Activated naive CD4-positive, alpha-beta T cell treated with anti-CD3 and anti-CD28 coated beads for 36 hours (primary cell): ENCODE results near the gene ADAMTS3. TPM values are rescaled to one million over a fixed set of nuclear protein-coding genes. Genes with fewer than 3 reads are reported as not detected.
"Not testable (repeated sequence)": the region's sequence is repeated elsewhere in the genome, so short reads cannot be mapped to it uniquely, and the experiment has no call there.

Source experiments
- CTCF ChIA-PET: fragments of 350-600 bp; sonication (Branson Sonifier 250); formaldehyde crosslinking; loops from one replicate; lab custom pipeline; 2021; ENCODE audit warnings: antibody characterized with exemption; lab: Charles Lee
- DNase-seq: peaks from one replicate; pipeline ENCODE4 v3.0.0-alpha.2; 2020
- H3K27ac Mint-ChIP-seq: one replicate; pipeline ENCODE4 v1.8.0; 2021; ENCODE audit warnings: mild to moderate bottlenecking, mixed read lengths
- H3K27me3 Mint-ChIP-seq: one replicate; pipeline ENCODE4 v1.8.0; 2021; ENCODE audit warnings: low read depth, mixed read lengths
- H3K36me3 Mint-ChIP-seq: one replicate; pipeline ENCODE4 v1.8.0; 2021; ENCODE audit warnings: low read depth, mixed read lengths
- H3K4me1 Mint-ChIP-seq: one replicate; pipeline ENCODE4 v1.8.0; 2021; ENCODE audit warnings: low read depth, mixed read lengths
- H3K4me3 Mint-ChIP-seq: one replicate; pipeline ENCODE4 v1.8.0; 2021; ENCODE audit warnings: mild to moderate bottlenecking, moderate library complexity, mixed read lengths
- H3K9me3 Mint-ChIP-seq: one replicate; pipeline ENCODE4 v1.8.0; 2021; ENCODE audit warnings: mixed read lengths
- intact Hi-C: fragments of 100-400 bp; cut with micrococcal nuclease; formaldehyde crosslinking; loops from one replicate; pipeline ENCODE4 v1.15.1; 2023
- total RNA-seq, 2 experiments: library from RNA; stranded (reverse); gene quantifications; one replicate each; pipeline ENCODE4 v1.2.3, GENCODE V29; 2021

The ADAMTS3 gene
- total RNA-seq, 2 experiments from 2014 or later, result not detected

GRCh38 chr4:72448231-72448630, 120.8 kb downstream of the ADAMTS3 start:
- Mint-ChIP-seq H3K4me1 (no peaks in the 10 kb centered on the region), H3K36me3 (no peaks in the 10 kb centered on the region), H3K27ac (no peak overlapping the region), H3K4me3 (no peak overlapping the region), H3K9me3 (no peaks in the 10 kb centered on the region), H3K27me3 (no peaks in the 10 kb centered on the region)
- CTCF ChIA-PET, result no interaction called here
- no peak for DNase-seq
- intact Hi-C loops, result no loop called here

GRCh38 chr4:72446353-72447055, 122.5 kb downstream of the ADAMTS3 start:
- DNase-seq, result no peak
- intact Hi-C loops, result no loop called here
- H3K4me1 Mint-ChIP-seq, result no peaks in the 10 kb centered on the region
- H3K9me3 Mint-ChIP-seq, result no peaks in the 10 kb centered on the region
- H3K36me3 Mint-ChIP-seq, result no peaks in the 10 kb centered on the region
- H3K27me3 Mint-ChIP-seq, result no peaks in the 10 kb centered on the region
- H3K27ac Mint-ChIP-seq, result no peak overlapping the region
- CTCF ChIA-PET, result no interaction called here
- H3K4me3 Mint-ChIP-seq, result no peak overlapping the region

GRCh38 chr4:72444092-72444491, 124.9 kb downstream of the ADAMTS3 start:
- H3K36me3 Mint-ChIP-seq, result no peaks in the 10 kb centered on the region
- DNase-seq, result no peak
- H3K4me1 Mint-ChIP-seq, result no peaks in the 10 kb centered on the region
- H3K4me3 Mint-ChIP-seq, result no peak overlapping the region
- H3K27ac Mint-ChIP-seq, result no peak overlapping the region
- intact Hi-C loops, result no loop called here
- no peaks in the 10 kb centered on the region for H3K9me3 Mint-ChIP-seq
- CTCF ChIA-PET, result no interaction called here
- no peaks in the 10 kb centered on the region for H3K27me3 Mint-ChIP-seq

- intact Hi-C loops, result no loop called here
- H3K27me3 Mint-ChIP-seq, result no peaks in the 10 kb centered on the region
- no peak for DNase-seq
- no peaks in the 10 kb centered on the region for H3K4me1 Mint-ChIP-seq
- CTCF ChIA-PET, result no interaction called here
- peaks cover 1% of the 10 kb centered on the region for H3K9me3 Mint-ChIP-seq
- H3K4me3 Mint-ChIP-seq, result no peak overlapping the region
- H3K27ac Mint-ChIP-seq, result no peak overlapping the region
- no peaks in the 10 kb centered on the region for H3K36me3 Mint-ChIP-seq
Observed at GRCh38 chr4:72442715-72443114, 126.3 kb downstream of the ADAMTS3 start.

GRCh38 chr4:72442147-72442546, 126.9 kb downstream of the ADAMTS3 start:
- DNase-seq, result no peak
- no peaks in the 10 kb centered on the region for H3K27me3 Mint-ChIP-seq
- H3K27ac Mint-ChIP-seq, result no peak overlapping the region
- H3K4me1 Mint-ChIP-seq, result no peaks in the 10 kb centered on the region
- H3K9me3 Mint-ChIP-seq, result peaks cover 1% of the 10 kb centered on the region
- CTCF ChIA-PET, result interaction anchor here (0.6 kb wide), 1 partner anchor 20 kb away, joined by 3 read pairs; no protein-coding TSS in a partner anchor
- intact Hi-C loops, result no loop called here
- no peaks in the 10 kb centered on the region for H3K36me3 Mint-ChIP-seq
- H3K4me3 Mint-ChIP-seq, result no peak overlapping the region

GRCh38 chr4:72440386-72440785, 128.6 kb downstream of the ADAMTS3 start:
- Mint-ChIP-seq H3K4me3 (no peak overlapping the region), H3K27ac (no peak overlapping the region), H3K9me3 (peaks cover 1% of the 10 kb centered on the region), H3K36me3 (no peaks in the 10 kb centered on the region), H3K4me1 (no peaks in the 10 kb centered on the region), H3K27me3 (no peaks in the 10 kb centered on the region)
- intact Hi-C loops, result no loop called here
- CTCF ChIA-PET, result interaction anchor here (0.7 kb wide), 1 partner anchor 97 kb away, joined by 3 read pairs; no protein-coding TSS in a partner anchor
- DNase-seq, result no peak

- Mint-ChIP-seq H3K9me3 (peaks cover 1% of the 10 kb centered on the region), H3K27me3 (no peaks in the 10 kb centered on the region), H3K4me3 (no peak overlapping the region), H3K36me3 (no peaks in the 10 kb centered on the region), H3K4me1 (no peaks in the 10 kb centered on the region), H3K27ac (no peak overlapping the region)
- no peak for DNase-seq
- intact Hi-C loops, result no loop called here
- CTCF ChIA-PET, result interaction anchor here (0.6 kb wide), 1 partner anchor 39 kb away, joined by 5 read pairs; no protein-coding TSS in a partner anchor
Observed at GRCh38 chr4:72432975-72433374, 136.0 kb downstream of the ADAMTS3 start.

- CTCF ChIA-PET, result no interaction called here
- Mint-ChIP-seq H3K9me3 (no peaks in the 10 kb centered on the region), H3K4me3 (no peak overlapping the region), H3K36me3 (no peaks in the 10 kb centered on the region), H3K27ac (no peak overlapping the region), H3K27me3 (no peaks in the 10 kb centered on the region), H3K4me1 (no peaks in the 10 kb centered on the region)
- intact Hi-C loops, result no loop called here
- DNase-seq, result no peak
Observed at GRCh38 chr4:72432282-72432681, 136.7 kb downstream of the ADAMTS3 start.

GRCh38 chr4:72430988-72431387, 138.0 kb downstream of the ADAMTS3 start:
- intact Hi-C loops, result no loop called here
- H3K9me3 Mint-ChIP-seq, result no peaks in the 10 kb centered on the region
- H3K36me3 Mint-ChIP-seq, result no peaks in the 10 kb centered on the region
- CTCF ChIA-PET, result no interaction called here
- H3K27me3 Mint-ChIP-seq, result no peaks in the 10 kb centered on the region
- no peak overlapping the region for H3K4me3 Mint-ChIP-seq
- no peak for DNase-seq
- no peaks in the 10 kb centered on the region for H3K4me1 Mint-ChIP-seq
- no peak overlapping the region for H3K27ac Mint-ChIP-seq

GRCh38 chr4:72430050-72430449, 139.0 kb downstream of the ADAMTS3 start:
- Mint-ChIP-seq H3K9me3 (no peaks in the 10 kb centered on the region), H3K27me3 (no peaks in the 10 kb centered on the region), H3K36me3 (no peaks in the 10 kb centered on the region), H3K4me1 (no peaks in the 10 kb centered on the region), H3K4me3 (no peak overlapping the region), H3K27ac (no peak overlapping the region)
- intact Hi-C loops, result no loop called here
- CTCF ChIA-PET, result no interaction called here
- DNase-seq, result no peak

- Mint-ChIP-seq H3K36me3 (no peaks in the 10 kb centered on the region), H3K9me3 (no peaks in the 10 kb centered on the region), H3K4me3 (no peak overlapping the region), H3K27me3 (no peaks in the 10 kb centered on the region), H3K27ac (no peak overlapping the region), H3K4me1 (no peaks in the 10 kb centered on the region)
- intact Hi-C loops, result no loop called here
- CTCF ChIA-PET, result no interaction called here
- no peak for DNase-seq
Observed at GRCh38 chr4:72429397-72429889, 139.6 kb downstream of the ADAMTS3 start.

GRCh38 chr4:72427057-72427456, 142.0 kb downstream of the ADAMTS3 start:
- CTCF ChIA-PET, result no interaction called here
- intact Hi-C loops, result no loop called here
- no peaks in the 10 kb centered on the region for H3K4me1 Mint-ChIP-seq
- no peaks in the 10 kb centered on the region for H3K9me3 Mint-ChIP-seq
- H3K27me3 Mint-ChIP-seq, result no peaks in the 10 kb centered on the region
- no peak overlapping the region for H3K4me3 Mint-ChIP-seq
- DNase-seq, result no peak
- no peak overlapping the region for H3K27ac Mint-ChIP-seq
- H3K36me3 Mint-ChIP-seq, result no peaks in the 10 kb centered on the region

GRCh38 chr4:72425908-72426307, 143.1 kb downstream of the ADAMTS3 start:
- intact Hi-C loops, result not testable (repeated sequence)

More at GRCh38 chr4:72425908-72426307, 143.1 kb downstream of the ADAMTS3 start:
- H3K4me3 Mint-ChIP-seq, CTCF ChIA-PET, DNase-seq, H3K36me3 Mint-ChIP-seq, H3K27ac Mint-ChIP-seq, H3K9me3 Mint-ChIP-seq, H3K27me3 Mint-ChIP-seq, H3K4me1 Mint-ChIP-seq: not testable (repeated sequence)
